Skeletal muscle cell (primary cell): ENCODE data around the gene STARD3.

Experiments
- DNase-seq: peaks from one replicate; pipeline ENCODE4 v3.0.0-alpha.2; 2010; ENCODE audit warnings: low read depth
- H3K4me3 ChIP-seq: 2 replicates; pipeline ENCODE4 v1.5.1; 2011; ENCODE audit warnings: low read depth, mild to moderate bottlenecking, control low read depth, low read length, moderate library complexity

Gene STARD3

DNA sequence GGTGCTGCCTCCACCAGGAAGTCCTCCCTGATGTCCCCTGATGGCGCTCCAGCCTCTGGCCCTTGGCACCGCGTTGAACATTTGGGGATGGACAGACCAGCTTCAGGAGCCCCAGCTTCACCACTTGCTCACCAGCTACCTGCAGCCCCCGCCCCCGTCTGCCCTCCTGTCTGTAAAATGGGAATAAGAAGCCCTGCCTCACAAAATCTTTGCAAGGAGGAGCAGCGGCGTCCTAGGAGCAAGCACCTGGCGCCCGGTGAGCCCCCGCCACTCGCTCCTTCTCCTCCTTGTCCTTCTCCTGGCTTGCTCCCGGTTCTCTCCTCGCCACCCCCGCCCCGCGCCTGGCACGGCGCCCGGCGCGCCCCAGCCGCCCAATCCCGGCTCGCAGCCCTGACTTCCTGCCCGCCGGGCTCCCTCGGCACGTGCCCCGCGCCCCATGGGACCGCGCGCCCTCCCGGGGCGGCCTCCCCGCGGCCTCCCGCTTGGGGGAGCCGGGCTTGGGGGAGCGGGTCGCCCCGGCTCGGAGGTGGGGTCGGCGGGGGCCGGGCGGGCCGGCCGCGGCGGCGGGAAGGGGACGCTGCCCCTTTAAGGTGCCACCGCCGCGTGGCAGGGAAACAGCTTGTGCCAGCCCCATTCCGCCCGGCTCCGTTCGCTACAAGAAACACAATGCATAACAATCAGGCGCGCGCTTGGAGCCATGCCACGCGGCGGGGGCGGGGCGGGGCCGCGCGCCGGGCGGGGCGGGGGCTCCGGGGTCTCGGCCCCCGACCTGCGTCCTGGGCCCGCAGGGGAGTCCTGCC, 19.3 kb upstream of the STARD3 start:
- H3K4me3 ChIP-seq = peak overlapping the region; percentile 60
- DNase-seq = no peak

DNA sequence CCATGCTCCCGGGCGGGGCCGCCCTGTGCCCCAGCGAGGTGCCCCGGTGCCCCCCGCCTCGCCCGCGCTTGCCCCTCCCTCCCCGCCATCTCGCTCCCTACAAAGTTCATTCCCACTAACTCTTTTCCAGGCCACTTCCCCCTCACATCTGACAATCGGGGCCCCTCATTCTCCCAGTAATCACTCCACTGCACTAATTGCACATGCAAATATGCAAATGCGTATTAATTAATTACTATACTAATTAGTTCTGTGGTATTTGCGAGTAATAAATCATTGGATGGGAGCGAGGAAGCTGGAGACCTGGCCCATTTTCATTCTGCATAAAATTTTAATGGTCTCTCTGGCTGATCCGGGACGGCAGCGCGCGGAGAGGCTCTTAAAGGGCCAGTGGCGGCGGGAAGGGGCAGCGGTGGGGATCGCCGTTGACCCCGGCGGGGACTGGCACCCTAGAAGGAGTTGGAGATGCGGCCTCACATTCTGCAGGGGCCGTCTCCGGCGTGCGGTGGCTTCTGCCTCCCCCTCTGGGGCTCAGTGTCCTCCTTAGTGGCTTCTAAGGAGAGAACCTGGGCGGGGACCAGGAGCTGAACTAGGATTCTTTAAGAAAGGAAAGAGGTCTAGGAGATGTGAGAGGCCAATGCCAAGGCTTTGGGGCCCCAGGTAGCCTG, 18.6 kb upstream of the STARD3 start:
- no peak for DNase-seq
- H3K4me3 ChIP-seq = peak overlapping the region; percentile 60

DNA sequence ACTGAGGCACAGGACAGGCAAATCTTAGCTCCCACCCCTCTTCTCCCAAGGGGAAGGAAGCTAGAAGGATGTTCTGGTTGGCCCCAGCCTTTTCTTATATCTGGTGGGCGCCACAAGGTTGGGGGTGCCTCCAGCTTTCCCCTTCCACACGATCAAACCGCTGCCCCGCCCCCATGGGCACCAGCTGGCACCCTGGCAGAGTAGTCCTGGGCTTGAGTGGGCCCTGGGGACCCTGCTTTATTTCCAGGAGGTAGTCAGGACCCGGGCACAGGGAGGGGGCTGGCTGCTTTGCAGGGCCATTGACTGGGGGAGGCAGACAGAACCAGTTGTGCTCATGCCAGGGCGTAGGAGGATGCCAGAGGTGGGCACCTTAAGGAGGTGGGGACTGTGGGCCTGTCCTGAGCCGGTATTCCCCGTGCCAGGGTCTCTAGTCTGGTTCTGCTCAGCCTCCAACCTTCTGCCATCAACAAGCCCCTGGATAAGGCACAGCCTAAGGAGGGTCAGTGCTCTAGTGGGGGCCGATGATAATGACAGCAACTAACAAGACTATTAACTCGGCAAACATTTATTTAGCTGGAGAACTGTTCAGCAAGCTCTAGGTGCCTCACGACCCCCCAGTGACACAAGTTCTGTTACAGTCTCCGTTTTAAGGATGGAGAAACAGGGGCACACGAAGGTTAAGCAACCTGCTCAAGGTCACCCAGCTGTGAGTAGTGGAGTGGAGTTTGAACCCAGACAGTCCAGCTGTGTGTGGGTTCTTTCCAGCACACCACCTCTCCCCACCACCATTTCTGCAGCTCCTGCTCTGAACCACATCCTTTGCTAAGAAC, 17.8 kb upstream of the STARD3 start:
- no peak for DNase-seq
- no peak overlapping the region for H3K4me3 ChIP-seq

DNA sequence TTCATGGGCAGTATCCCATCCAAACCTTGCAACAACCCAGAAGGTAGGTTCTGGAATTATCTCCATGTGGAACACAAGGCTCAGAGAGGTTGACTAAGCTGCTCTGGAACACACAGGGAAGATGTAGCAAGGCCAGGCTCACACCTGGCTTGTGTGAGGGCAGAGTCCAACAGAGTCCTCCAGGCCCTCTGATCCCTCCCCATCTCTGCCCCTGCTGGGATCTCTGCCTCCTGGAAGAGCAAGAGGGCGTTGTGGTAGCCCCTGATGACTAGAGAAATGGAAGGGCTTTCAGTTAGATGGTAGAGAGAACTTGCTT, 17.2 kb upstream of the STARD3 start:
- no peak overlapping the region for H3K4me3 ChIP-seq
- no peak for DNase-seq

DNA sequence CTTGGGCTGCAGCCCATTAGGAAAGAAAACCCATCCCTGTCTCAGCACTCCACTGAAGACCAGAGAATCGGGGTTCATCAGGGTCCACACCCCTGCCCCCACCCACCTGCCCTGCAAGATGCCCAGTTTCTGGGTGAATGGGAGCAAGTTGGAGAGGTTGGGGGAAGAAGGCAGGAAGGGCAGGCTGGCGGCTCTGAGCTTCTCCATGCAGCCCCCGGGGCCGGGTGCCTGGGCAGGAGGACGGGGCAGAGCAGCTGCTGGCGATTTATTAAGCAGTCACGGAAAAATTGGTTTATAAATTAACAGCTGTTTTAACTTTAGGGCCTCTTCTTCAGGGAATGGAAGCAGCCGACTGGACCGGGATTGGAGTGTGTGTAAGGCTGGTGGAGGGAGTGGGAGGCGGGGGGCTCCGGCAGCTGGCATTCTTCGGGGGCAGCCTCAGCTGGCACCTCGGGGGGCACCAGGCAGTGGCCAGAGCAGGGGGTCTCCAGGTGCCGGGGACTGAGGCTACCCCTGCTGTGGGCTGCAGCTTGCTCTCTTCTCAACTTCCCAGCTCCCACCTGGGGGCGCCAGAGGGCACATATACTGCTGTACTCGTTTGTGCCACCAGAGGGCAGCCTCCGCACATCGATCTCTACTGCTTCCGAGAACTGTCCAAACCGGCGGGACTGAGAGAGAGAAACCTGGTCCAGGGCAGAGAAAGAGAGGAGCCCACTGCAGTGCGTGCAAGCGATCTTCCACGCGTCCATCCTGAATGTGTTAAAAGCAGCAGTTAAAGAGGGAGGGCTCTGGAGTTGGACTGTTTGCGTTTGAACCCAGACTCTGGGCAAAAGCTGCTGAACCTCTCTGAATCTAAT, 15.2 kb upstream of the STARD3 start:
- peak; percentile 13 for DNase-seq
- no peak overlapping the region for H3K4me3 ChIP-seq

DNA sequence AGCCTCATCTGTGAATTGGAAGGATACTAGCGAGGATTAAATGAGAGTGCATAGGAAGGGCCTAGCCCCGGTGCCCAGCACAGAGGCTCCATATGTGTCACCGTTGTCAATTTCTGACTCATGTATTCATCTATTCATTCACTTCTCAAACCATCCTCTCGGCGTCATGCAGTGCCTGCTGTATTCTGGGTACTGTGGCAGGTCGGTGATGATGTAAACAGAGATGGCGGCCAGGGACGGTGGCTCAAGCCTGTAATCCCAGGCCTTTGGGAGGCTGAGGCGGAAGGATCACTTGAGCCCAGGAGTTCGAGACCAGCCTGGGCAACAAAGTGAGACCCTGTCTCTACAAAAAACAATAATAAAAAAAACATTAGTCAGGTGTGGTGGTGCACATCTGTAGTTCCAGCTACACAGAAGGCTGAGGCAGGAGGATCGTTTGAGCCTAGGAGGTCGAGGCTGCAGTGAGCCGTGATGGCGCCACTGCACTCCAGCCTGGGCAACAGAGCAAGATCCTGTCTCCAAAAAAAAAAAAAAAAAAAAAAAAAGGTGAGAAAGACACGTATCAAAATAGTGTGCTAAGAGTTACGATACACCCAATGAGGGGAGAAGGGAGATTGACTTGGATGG, 14.5 kb upstream of the STARD3 start:
- no peak overlapping the region for H3K4me3 ChIP-seq
- no peak for DNase-seq

DNA sequence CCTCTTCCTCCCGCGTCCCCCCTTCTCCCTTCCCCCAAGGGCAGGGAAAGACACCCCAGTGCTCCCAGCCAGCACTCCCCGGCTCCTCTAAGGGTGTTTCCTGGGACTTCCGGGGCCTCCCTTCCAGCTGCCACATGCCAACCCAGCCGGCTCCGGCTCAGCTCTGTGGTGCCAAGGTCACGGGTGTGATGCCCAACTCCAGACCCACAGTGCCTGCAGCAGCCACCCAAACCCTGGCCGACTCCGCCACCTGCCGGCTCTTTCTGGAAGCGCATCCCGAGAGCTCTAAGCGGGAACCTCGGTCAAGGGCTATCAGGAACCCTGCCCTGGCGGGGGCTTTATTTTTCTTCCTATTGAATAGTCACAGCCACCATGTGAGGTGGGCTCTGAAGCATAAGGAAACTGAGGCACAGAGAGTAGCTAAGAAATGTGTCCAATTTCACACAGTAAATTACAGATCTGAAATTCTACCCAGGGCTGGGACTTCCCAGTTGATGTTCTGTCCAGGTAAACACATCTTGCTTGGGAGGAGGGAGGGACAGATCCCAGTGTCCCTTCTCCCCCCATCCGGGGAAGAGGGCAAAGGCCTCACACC, 13.5 kb upstream of the STARD3 start:
- no peak overlapping the region for H3K4me3 ChIP-seq
- no peak for DNase-seq

DNA sequence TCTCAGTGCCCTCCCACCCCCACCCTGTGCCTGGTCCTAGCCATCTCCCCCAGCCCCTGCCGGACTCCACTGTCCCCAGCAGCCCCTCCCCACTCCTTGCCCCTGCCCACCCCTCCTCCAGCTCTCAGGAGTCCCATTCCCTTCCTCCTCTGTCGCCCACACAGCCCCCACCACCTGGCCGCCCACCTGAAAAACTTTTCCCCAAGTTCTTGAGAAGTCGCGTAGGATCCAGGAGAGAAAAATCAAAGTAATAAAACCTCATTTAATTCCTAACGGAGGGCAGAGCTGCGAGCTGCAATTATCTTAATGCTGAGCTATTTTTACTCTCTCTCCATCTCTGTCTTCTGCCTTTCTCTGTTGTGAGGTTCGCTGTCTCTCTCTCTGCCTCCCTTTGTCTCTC, 12.6 kb upstream of the STARD3 start:
- no peak overlapping the region for H3K4me3 ChIP-seq
- no peak for DNase-seq

DNA sequence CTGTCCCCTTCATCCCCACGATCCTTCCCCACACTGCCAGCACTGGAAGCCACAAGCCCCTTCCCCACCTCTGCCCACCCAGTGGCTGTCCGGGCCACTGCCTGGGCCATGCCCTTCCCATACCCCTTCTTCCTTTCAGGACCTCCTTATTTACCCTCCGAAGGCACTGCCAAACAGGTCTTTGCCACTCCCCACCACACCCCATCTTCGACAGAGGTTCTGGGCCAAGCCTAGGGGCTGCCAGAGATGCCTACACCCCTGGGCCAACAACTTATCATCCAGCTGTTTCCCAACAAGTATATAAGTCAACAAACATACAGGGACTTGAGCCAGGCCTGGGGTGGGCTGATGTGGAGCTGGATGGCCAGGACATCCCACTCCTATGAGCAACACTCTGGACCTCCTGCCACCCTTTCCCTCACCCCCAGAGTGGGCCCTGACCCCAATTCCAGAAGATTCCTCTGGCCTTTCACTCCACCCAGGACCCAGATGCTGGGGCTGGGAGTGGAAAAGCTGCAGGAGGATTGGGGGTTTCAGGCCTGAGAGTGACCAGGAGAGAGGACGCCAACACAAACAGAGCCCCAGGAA, 11.7 kb upstream of the STARD3 start:
- no peak overlapping the region for H3K4me3 ChIP-seq
- DNase-seq = no peak

DNA sequence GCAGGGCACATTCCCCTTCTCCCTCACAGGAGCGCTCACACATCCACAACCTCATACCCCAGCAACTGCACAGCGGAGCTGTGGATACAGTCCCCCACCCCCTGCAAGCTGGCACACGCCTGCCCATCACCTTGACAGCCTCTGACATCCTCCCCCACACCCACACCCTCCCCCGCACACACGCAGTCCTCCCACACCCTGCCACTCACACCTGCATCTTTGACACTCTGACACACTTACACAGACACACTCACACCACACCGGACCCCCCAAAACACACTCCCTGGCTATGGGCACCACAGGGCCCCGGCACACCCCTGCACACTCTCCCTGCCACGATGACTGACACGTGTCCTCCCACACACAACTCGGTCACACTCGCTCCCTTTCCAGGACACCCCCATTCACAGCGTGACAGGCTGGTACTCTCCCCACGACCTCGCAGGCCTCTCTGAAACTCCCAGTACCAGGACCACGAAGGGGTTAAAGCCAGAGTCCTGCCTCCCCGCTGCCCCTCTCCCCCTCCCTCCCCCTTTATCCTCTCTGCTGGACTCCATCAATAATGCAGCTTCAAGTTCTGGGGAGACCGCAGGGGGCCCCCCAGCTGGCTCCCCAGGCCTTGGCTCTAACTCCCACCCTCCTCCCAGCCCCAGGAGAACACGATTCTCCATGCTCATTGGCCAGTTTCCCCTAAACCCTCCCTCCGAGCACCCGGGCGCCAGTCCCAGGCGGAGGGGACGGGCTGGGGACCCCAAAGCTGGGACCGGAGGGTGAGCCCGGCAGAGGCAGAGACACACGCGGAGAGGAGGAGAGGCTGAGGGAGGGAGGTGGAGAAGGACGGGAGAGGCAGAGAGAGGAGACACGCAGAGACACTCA, 10.5 kb upstream of the STARD3 start, which contains the start of gene PPP1R1B:
Gene PPP1R1B (plus strand): TSS at position 782 of the 876 bp plus-strand sequence. CDS start 441 bp downstream, outside the sequence.
- peak within 1 kb of the TSS; percentile 32 for H3K4me3 ChIP-seq
- DNase-seq = no peak

DNA sequence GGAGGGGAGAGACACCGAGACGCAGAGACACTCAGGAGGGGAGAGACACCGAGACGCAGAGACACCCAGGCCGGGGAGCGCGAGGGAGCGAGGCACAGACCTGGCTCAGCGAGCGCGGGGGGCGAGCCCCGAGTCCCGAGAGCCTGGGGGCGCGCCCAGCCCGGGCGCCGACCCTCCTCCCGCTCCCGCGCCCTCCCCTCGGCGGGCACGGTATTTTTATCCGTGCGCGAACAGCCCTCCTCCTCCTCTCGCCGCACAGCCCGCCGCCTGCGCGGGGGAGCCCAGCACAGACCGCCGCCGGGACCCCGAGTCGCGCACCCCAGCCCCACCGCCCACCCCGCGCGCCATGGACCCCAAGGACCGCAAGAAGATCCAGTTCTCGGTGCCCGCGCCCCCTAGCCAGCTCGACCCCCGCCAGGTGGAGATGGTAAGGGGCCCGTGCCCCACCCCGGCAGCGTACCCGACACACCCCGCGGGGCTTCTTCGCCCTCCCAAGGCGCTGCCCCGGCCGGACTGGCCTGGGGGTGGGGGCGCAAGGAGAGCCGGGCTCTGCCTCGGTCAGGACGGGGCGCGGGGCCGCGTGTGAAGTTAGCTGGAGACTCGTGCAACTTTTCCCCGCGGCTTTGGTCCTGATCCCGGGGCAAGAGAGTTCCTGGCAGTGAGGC, 9.8 kb upstream of the STARD3 start:
- DNase-seq = no peak
- H3K4me3 ChIP-seq = peak overlapping the region; percentile 32

DNA sequence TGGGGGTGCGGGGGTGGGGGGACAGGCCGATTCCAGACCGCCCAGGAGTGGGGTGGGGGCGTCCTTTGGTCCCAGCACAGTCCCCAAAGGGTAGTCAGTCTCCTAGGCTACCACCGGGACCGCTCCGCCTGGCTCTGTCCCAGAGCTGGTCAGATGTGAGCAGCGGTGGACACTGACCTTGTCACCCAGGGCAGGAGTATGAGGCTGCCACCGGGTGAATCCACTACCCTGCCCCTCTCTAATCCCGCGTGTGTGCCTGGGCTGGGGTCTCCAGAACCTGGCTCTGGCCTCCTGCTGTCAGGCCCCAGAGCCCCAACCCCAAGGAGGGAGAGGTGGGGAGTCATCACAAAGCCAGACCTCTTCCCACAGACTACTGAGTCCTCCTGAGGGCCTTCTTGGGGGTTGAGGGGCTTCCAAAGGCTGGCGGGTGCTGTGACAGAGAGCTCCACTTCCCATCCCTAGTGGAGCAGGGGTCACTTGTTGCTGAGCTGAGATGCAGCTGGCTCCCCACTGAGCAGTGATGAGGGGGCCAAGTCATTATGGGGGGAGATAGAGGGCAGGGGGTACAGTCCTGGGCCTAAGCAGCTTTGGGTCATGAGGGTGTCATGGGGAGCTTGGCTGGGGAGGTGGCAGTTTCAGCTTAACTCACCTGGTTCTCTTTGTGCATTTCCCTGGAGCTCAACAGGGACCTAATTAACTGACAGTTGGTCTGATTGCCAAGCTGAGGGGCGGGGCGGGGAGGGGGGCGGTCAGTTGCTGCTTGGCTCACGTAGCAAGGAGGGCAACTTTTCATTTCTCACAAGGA, 9.0 kb upstream of the STARD3 start:
- no peak overlapping the region for H3K4me3 ChIP-seq
- DNase-seq = no peak

DNA sequence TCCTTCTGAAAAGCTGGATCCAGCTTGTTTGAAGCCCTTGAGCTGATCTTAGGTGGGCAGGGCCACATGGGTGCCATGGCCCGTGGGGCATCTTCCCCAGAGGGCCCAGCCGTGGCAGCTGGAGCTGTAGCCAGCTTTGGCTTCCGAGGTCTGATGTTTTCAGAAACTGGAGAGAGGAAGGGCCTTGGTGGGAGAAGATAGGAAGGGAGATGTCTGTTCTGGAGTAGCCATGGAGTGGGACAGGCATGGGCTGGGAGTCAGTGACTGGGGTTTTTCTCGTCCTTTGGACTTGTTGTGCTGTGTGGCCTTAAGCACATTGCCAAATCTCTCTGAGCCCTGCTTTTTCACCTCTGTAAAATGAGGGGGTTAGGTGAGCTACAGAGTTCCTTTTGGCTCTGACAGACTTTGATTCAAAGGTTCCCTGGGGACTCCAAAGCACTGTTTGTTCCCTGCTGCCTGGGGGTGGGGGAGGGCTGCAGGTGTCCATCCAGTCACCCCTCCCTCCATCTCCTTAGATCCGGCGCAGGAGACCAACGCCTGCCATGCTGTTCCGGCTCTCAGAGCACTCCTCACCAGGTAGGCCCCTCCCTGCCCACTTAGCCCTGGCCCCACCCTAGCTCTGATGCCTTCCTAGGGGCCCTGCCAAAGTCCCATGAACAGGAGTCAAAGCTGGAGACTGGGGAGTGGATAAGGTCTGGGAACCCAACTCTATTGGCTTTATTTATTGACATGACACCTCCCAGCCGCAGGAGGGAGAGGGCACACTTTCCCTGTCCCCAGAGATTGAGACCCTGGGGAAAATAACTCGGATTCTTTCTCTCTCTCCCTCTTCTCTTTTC, 8.1 kb upstream of the STARD3 start:
- no peak for DNase-seq
- H3K4me3 ChIP-seq = no peak overlapping the region

DNA sequence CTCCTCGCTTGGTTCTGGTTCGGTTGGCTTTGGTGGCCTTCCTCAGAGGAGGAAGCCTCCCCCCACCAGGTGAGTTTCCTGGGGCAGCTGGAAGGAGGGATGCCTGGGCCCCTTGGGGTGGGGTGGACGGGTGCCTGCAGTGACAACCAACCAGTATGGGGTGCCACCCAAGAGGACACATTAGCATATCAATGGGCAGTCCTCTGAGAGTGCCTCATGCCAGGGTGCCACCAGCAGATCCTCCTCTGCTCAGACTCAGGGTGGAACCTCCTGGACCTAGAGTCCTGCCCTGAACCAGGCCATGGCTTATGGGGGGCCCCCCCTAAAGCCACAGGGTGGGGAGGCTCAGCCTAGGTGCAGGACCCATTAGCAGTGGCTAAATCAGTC, 7.5 kb upstream of the STARD3 start:
- H3K4me3 ChIP-seq = no peak overlapping the region
- no peak for DNase-seq

DNA sequence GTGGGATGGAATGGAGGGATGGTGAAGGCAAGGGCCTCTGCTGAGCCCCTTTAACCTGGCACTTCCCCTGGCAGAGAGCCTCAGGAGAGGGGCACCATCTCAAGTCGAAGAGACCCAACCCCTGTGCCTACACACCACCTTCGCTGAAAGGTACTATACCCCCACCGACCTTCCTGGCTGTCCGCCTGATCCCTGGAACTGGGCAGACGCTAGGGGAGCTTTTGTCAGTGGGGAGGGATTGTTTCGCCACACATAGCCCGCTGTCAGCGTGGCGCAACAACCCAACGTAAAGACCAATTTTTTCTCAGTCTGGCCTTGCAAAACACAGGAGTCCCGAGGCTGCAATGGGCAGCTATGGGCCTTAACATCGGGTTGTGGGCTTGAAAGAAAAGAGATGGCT, 7.0 kb upstream of the STARD3 start:
- H3K4me3 ChIP-seq = no peak overlapping the region
- no peak for DNase-seq
